ENCODE data around the gene SHISA6.
"Not testable (repeated sequence)": the region's sequence is repeated elsewhere in the genome, so short reads cannot be mapped to it uniquely, and the experiment has no call there.

The SHISA6 gene

DNA sequence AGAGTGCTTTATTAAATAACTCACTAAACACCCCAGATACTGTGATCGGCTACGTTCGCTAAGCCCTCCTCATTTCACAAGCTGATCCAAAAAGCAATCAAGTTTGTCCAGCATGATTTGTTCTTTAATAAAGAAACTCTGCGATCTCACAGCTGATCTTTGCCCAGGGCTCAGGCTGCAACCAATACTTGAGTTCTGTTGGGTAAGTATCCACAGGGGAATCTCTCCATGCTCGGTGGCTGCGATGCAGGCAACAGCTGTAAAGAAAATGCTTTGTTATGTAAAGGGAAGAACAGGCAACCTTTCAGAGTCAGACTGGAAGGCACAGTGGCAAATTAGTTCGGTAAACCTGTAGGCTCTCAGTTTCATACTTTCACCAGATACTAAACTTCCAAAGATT, 67.5 kb downstream of the SHISA6 start:
- Histone ChIP-seq H3K4me3 (ENCODE audit: low read depth, low read length, poor library complexity, severe bottlenecking) (no peak overlapping the region), H3K4me1 (ENCODE audit: insufficient read depth, low read length, severe bottlenecking) (no peaks in the 10 kb centered on the region), H3K79me2 (ENCODE audit: insufficient read depth, low read length) (no peaks in the 10 kb centered on the region), H3K27ac (ENCODE audit: low read depth, low read length, poor library complexity, severe bottlenecking) (no peak overlapping the region), H3K9ac (ENCODE audit: low read length) (no peak overlapping the region), H3K27me3 (ENCODE audit: insufficient read depth, low read length) (no peaks in the 10 kb centered on the region), H3K9me3 (ENCODE audit: low read length) (no peaks in the 10 kb centered on the region), H3K4me2 (ENCODE audit: low read length) (no peak overlapping the region), H3F3A (ENCODE audit: insufficient read depth, low read length) (no peaks in the 10 kb centered on the region), H3K9me2 (ENCODE audit: low read depth, low read length) (no peaks in the 10 kb centered on the region), H2AFZ (ENCODE audit: low read length) (no peak overlapping the region), H4K20me1 (ENCODE audit: insufficient read depth, low read length) (no peaks in the 10 kb centered on the region), H3K36me3 (ENCODE audit: insufficient read depth, low read length) (no peaks in the 10 kb centered on the region)
- TF ChIP-seq, protein P1, sequence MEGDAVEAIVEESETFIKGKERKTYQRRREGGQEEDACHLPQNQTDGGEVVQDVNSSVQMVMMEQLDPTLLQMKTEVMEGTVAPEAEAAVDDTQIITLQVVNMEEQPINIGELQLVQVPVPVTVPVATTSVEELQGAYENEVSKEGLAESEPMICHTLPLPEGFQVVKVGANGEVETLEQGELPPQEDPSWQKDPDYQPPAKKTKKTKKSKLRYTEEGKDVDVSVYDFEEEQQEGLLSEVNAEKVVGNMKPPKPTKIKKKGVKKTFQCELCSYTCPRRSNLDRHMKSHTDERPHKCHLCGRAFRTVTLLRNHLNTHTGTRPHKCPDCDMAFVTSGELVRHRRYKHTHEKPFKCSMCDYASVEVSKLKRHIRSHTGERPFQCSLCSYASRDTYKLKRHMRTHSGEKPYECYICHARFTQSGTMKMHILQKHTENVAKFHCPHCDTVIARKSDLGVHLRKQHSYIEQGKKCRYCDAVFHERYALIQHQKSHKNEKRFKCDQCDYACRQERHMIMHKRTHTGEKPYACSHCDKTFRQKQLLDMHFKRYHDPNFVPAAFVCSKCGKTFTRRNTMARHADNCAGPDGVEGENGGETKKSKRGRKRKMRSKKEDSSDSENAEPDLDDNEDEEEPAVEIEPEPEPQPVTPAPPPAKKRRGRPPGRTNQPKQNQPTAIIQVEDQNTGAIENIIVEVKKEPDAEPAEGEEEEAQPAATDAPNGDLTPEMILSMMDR (IDR thresholded peaks at IDR 0.05; ENCODE audit: low read length), result no peak

DNA sequence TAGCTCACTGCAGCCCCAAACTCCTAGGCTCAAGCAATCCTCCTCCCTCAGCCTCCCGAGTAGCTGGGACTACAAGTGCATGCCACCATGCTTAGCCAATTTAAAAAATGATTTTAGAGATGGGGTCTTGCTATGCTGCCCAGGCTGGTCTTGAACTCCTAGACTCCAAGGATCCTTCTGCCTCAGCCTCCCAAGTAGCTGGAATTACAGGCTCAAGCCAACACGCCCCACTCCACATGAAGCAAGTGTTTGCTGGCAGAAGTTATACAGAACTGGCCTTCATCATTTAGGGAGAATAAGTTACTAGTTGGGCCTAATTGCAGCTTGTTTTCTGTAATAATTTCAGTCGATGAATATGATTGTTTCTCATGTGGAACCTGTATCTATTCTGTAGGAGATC, 68.0 kb downstream of the SHISA6 start:
- Histone ChIP-seq H3K9me3 (ENCODE audit: low read length) (no peaks in the 10 kb centered on the region), H4K20me1 (ENCODE audit: insufficient read depth, low read length) (no peaks in the 10 kb centered on the region), H3K4me1 (ENCODE audit: insufficient read depth, low read length, severe bottlenecking) (no peaks in the 10 kb centered on the region), H3K79me2 (ENCODE audit: insufficient read depth, low read length) (no peaks in the 10 kb centered on the region), H3K9ac (ENCODE audit: low read length) (no peak overlapping the region), H3K9me2 (ENCODE audit: low read depth, low read length) (no peaks in the 10 kb centered on the region), H3K36me3 (ENCODE audit: insufficient read depth, low read length) (no peaks in the 10 kb centered on the region), H3F3A (ENCODE audit: insufficient read depth, low read length) (no peaks in the 10 kb centered on the region), H3K27me3 (ENCODE audit: insufficient read depth, low read length) (no peaks in the 10 kb centered on the region), H3K4me2 (ENCODE audit: low read length) (no peak overlapping the region), H2AFZ (ENCODE audit: low read length) (no peak overlapping the region), H3K4me3 (ENCODE audit: low read depth, low read length, poor library complexity, severe bottlenecking) (no peak overlapping the region), H3K27ac (ENCODE audit: low read depth, low read length, poor library complexity, severe bottlenecking) (no peak overlapping the region)
- TF ChIP-seq, protein P1 (IDR thresholded peaks at IDR 0.05; ENCODE audit: low read length), result no peak
- no peak for TF ChIP-seq EZH2 (IDR thresholded peaks at IDR 0.05; ENCODE audit: borderline replicate concordance, low read length)

DNA sequence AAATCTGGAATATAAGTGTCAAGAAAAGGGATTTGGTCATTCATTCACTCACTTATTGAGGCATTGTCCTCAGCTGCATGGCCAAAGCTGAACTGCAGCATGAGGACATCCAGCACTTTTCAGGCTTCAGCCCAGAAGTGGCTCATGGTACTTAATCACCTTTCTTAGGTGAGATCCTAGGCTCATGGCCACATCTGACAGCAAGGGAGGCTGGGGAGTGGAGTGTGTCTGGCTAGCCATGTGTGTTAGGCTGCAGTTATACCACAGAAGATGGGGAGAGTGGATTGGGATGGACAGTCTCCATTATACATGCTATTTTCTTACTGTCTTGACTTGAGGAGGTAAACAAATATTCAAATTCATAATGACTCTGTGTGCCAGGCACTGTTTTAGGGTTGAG, 68.8 kb downstream of the SHISA6 start:
- no peak for TF ChIP-seq EZH2 (IDR thresholded peaks at IDR 0.05; ENCODE audit: borderline replicate concordance, low read length)
- TF ChIP-seq, protein P1 (IDR thresholded peaks at IDR 0.05; ENCODE audit: low read length), result no peak
- H3K4me1 ChIP-seq (ENCODE audit: insufficient read depth, low read length, severe bottlenecking), result no peaks in the 10 kb centered on the region

DNA sequence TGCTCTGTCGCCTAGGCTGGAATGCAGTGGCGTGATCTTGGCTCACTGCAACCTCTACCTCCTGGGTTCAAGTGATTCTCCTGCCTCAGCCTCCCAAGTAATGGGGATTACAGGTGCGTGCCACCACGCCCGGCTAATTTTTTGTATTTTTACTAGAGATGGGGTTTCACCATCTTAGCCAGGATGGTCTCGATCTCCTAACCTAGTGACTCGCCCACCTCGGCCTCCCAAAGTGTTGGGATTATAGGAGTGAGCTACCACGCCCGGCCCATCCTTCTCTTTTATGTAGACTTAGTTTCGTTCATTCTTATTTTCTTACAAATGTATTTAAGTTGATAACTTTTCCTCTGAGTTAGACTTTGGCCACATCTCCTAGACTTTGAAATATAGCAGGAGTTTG, 75.4 kb downstream of the SHISA6 start:
- H2AFZ ChIP-seq (ENCODE audit: low read length); H3K79me2 ChIP-seq (ENCODE audit: insufficient read depth, low read length); H4K20me1 ChIP-seq (ENCODE audit: insufficient read depth, low read length); H3K4me1 ChIP-seq (ENCODE audit: insufficient read depth, low read length, severe bottlenecking); H3K9me2 ChIP-seq (ENCODE audit: low read depth, low read length); H3K9me3 ChIP-seq (ENCODE audit: low read length); H3F3A ChIP-seq (ENCODE audit: insufficient read depth, low read length); H3K27me3 ChIP-seq (ENCODE audit: insufficient read depth, low read length); H3K4me2 ChIP-seq (ENCODE audit: low read length); H3K4me3 ChIP-seq (ENCODE audit: low read depth, low read length, poor library complexity, severe bottlenecking); H3K9ac ChIP-seq (ENCODE audit: low read length); H3K27ac ChIP-seq (ENCODE audit: low read depth, low read length, poor library complexity, severe bottlenecking); H3K36me3 ChIP-seq (ENCODE audit: insufficient read depth, low read length): not testable (repeated sequence)

More for the DNA sequence above, 68.8 kb downstream of the SHISA6 start:
- Histone ChIP-seq H3K27ac (ENCODE audit: low read depth, low read length, poor library complexity, severe bottlenecking) (no peak overlapping the region), H3K9me2 (ENCODE audit: low read depth, low read length) (no peaks in the 10 kb centered on the region), H3K9me3 (ENCODE audit: low read length) (no peaks in the 10 kb centered on the region), H3K27me3 (ENCODE audit: insufficient read depth, low read length) (no peaks in the 10 kb centered on the region), H3F3A (ENCODE audit: insufficient read depth, low read length) (no peaks in the 10 kb centered on the region), H3K9ac (ENCODE audit: low read length) (no peak overlapping the region), H3K36me3 (ENCODE audit: insufficient read depth, low read length) (no peaks in the 10 kb centered on the region), H3K79me2 (ENCODE audit: insufficient read depth, low read length) (no peaks in the 10 kb centered on the region), H4K20me1 (ENCODE audit: insufficient read depth, low read length) (no peaks in the 10 kb centered on the region), H3K4me3 (ENCODE audit: low read depth, low read length, poor library complexity, severe bottlenecking) (no peak overlapping the region), H2AFZ (ENCODE audit: low read length) (no peak overlapping the region), H3K4me2 (ENCODE audit: low read length) (no peak overlapping the region)
